H9 (cell line): Measurements from ENCODE around the gene COL19A1. TPM values are rescaled to one million over a fixed set of nuclear protein-coding genes. Genes with fewer than 3 reads are reported as not detected.

Experiments
- DNase-seq: peaks from one replicate; pipeline ENCODE4 v3.0.0-alpha.2; 2017
- H2AFZ ChIP-seq: one replicate; pipeline ENCODE4 v1.6.1; 2013; ENCODE audit warnings: mild to moderate bottlenecking, low read length, control low read depth, moderate library complexity
- H2AK5ac ChIP-seq: 2 replicates; pipeline ENCODE4 v1.6.1; 2013; ENCODE audit warnings: low read length, control low read depth, mixed read lengths; ENCODE audit not compliant: insufficient read length
- H2BK120ac ChIP-seq: one replicate; pipeline ENCODE4 v1.6.1; 2013; ENCODE audit warnings: low read depth, mild to moderate bottlenecking, low read length, control low read depth, inconsistent platforms; ENCODE audit not compliant: poor library complexity, severe bottlenecking
- H2BK12ac ChIP-seq: 2 replicates; pipeline ENCODE4 v1.6.1; 2013; ENCODE audit warnings: low read length, control low read depth, mixed read lengths, low read depth; ENCODE audit not compliant: insufficient read length
- H2BK15ac ChIP-seq: 2 replicates; pipeline ENCODE4 v1.6.1; 2013; ENCODE audit warnings: low read depth, low read length, control low read depth
- H2BK20ac ChIP-seq: one replicate; pipeline ENCODE4 v1.6.1; 2013; ENCODE audit warnings: low read depth, mild to moderate bottlenecking, low read length, control low read depth, inconsistent platforms; ENCODE audit not compliant: poor library complexity, severe bottlenecking
- H2BK5ac ChIP-seq: 2 replicates; pipeline ENCODE4 v1.6.1; 2013; ENCODE audit warnings: low read length, control low read depth, mixed read lengths; ENCODE audit not compliant: insufficient read length
- H3K14ac ChIP-seq: 2 replicates; pipeline ENCODE4 v1.6.1; 2013; ENCODE audit warnings: low read length, control low read depth; ENCODE audit not compliant: insufficient read depth
- H3K18ac ChIP-seq: 2 replicates; pipeline ENCODE4 v1.6.1; 2013; ENCODE audit warnings: low read depth, mild to moderate bottlenecking, mixed read lengths, low read length, control low read depth; ENCODE audit not compliant: insufficient read length
- H3K23ac ChIP-seq: 2 replicates; pipeline ENCODE4 v1.6.1; 2013; ENCODE audit warnings: low read length, control low read depth, mixed read lengths, low read depth; ENCODE audit not compliant: insufficient read length
- H3K23me2 ChIP-seq: 2 replicates; pipeline ENCODE4 v1.6.1; 2013; ENCODE audit warnings: low read depth, mild to moderate bottlenecking, mixed read lengths, low read length, control low read depth; ENCODE audit not compliant: insufficient read length, poor library complexity, severe bottlenecking
- H3K27ac ChIP-seq: 2 replicates; pipeline ENCODE4 v1.5.1; 2013; ENCODE audit warnings: low read length, control low read depth, mixed read lengths, low read depth; ENCODE audit not compliant: insufficient read length
- H3K27me3 ChIP-seq: 2 replicates; pipeline ENCODE4 v1.6.1; 2013; ENCODE audit warnings: low read length, control low read depth, inconsistent platforms; ENCODE audit not compliant: insufficient read depth
- H3K4ac ChIP-seq: 2 replicates; pipeline ENCODE4 v1.6.1; 2013; ENCODE audit warnings: low read depth, mild to moderate bottlenecking, control low read depth, inconsistent platforms, low read length, moderate library complexity
- H3K4me1 ChIP-seq: 2 replicates; pipeline ENCODE4 v1.6.1; 2013; ENCODE audit warnings: low read length, control low read depth, inconsistent platforms; ENCODE audit not compliant: insufficient read depth
- H3K4me2 ChIP-seq: 2 replicates; pipeline ENCODE4 v1.6.1; 2013; ENCODE audit warnings: low read length, control low read depth, mixed read lengths; ENCODE audit not compliant: insufficient read length, insufficient read depth
- H3K56ac ChIP-seq: 2 replicates; pipeline ENCODE4 v1.6.1; 2013; ENCODE audit warnings: low read depth, mild to moderate bottlenecking, mixed read lengths, low read length, control low read depth; ENCODE audit not compliant: insufficient read length
- H3K79me1 ChIP-seq: 2 replicates; pipeline ENCODE4 v1.6.1; 2013; ENCODE audit warnings: low read depth, mild to moderate bottlenecking, moderate library complexity, low read length, control low read depth, inconsistent platforms; ENCODE audit not compliant: insufficient read depth, poor library complexity, severe bottlenecking
- H3K79me2 ChIP-seq: 2 replicates; pipeline ENCODE4 v1.6.1; 2013; ENCODE audit warnings: low read length, control low read depth, inconsistent platforms; ENCODE audit not compliant: insufficient read depth
- H3K9ac ChIP-seq: 2 replicates; pipeline ENCODE4 v1.6.1; 2013; ENCODE audit warnings: low read length, control low read depth, mixed read lengths; ENCODE audit not compliant: insufficient read length; ENCODE audit errors: extremely low read depth
- H3K9me3 ChIP-seq: one replicate; pipeline ENCODE4 v1.6.1; 2013; ENCODE audit warnings: low read depth, low read length, inconsistent platforms; ENCODE audit not compliant: control insufficient read depth
- H3T11ph ChIP-seq: one replicate; pipeline ENCODE4 v1.6.1; 2013; ENCODE audit warnings: mild to moderate bottlenecking, low read length, control low read depth, inconsistent platforms
- H4K20me1 ChIP-seq: one replicate; pipeline ENCODE4 v1.6.1; 2013; ENCODE audit not compliant: control insufficient read depth, insufficient read length, insufficient read depth
- H4K5ac ChIP-seq: 2 replicates; pipeline ENCODE4 v1.6.1; 2013; ENCODE audit warnings: low read depth, mild to moderate bottlenecking, mixed read lengths, low read length, control low read depth; ENCODE audit not compliant: insufficient read length
- H4K8ac ChIP-seq: replicated peaks from 2 replicates; pipeline ENCODE4 v1.6.1; 2013; ENCODE audit warnings: low read length, control low read depth, mixed read lengths, low read depth; ENCODE audit not compliant: insufficient read length
- H4K91ac ChIP-seq: 2 replicates; pipeline ENCODE4 v1.6.1; 2013; ENCODE audit warnings: low read depth, mild to moderate bottlenecking, moderate library complexity, mixed read lengths, low read length, control low read depth; ENCODE audit not compliant: insufficient read length
- H3K27ac Mint-ChIP-seq, 3 experiments: 2 replicates in 2 of 3; 3 replicates in 1 of 3; pipeline ENCODE4 v1.8.0; 2020 to 2021; ENCODE audit warnings: mixed read lengths in 3 of 3, mild to moderate bottlenecking in 1 of 3, moderate library complexity in 1 of 3
- H3K27me3 Mint-ChIP-seq: 2 replicates; pipeline ENCODE4 v1.8.0; 2021; ENCODE audit warnings: low read depth, mild to moderate bottlenecking, moderate library complexity, mixed read lengths
- H3K36me3 Mint-ChIP-seq, 3 experiments: 2 replicates in 2 of 3; 3 replicates in 1 of 3; pipeline ENCODE4 v1.8.0; 2020 to 2021; ENCODE audit warnings: low read depth in 3 of 3, mixed read lengths in 3 of 3; ENCODE audit not compliant: insufficient read depth in 1 of 3
- H3K4me1 Mint-ChIP-seq, 2 experiments: 2 replicates each; pipeline ENCODE4 v1.8.0; 2020; ENCODE audit warnings: mixed read lengths in 2 of 2
- H3K4me3 Mint-ChIP-seq, 2 experiments: 2 replicates in 1 of 2; 3 replicates in 1 of 2; pipeline ENCODE4 v1.8.0; 2020 to 2021; ENCODE audit warnings: mild to moderate bottlenecking in 2 of 2, mixed read lengths in 2 of 2, moderate library complexity in 1 of 2
- H3K9me3 Mint-ChIP-seq, 2 experiments: 2 replicates in 1 of 2; 3 replicates in 1 of 2; pipeline ENCODE4 v1.8.0; 2020; ENCODE audit warnings: mild to moderate bottlenecking in 2 of 2, mixed read lengths in 2 of 2, moderate library complexity in 1 of 2
- WGBS: extraction: QIAGEN DNeasy Blood & Tissue Kit; methylation state at CpG from one replicate; pipeline ENCODE4 v1.1.7; 2013; ENCODE audit warnings: missing lambda C conversion rate, low lambda C conversion rate, mixed read lengths; ENCODE audit not compliant: insufficient read length; ENCODE audit errors: extremely low coverage; 5-methylcytosine and 5-hydroxymethylcytosine counted together
- total RNA-seq: library from RNA; stranded (reverse); gene quantifications from 2 replicates; pipeline ENCODE4 v1.2.1, GENCODE V29; 2021
- TF ChIP-seq, protein P1 (sequence below): fragments of 200-600 bp; sonication (generic); conservative IDR thresholded peaks from 3 replicates; pipeline ENCODE4 v1.8.0; 2021; ENCODE audit warnings: antibody characterized with exemption, mild to moderate bottlenecking

The COL19A1 gene
- total RNA-seq, 1 experiment from 2014 or later: not detected

DNA sequence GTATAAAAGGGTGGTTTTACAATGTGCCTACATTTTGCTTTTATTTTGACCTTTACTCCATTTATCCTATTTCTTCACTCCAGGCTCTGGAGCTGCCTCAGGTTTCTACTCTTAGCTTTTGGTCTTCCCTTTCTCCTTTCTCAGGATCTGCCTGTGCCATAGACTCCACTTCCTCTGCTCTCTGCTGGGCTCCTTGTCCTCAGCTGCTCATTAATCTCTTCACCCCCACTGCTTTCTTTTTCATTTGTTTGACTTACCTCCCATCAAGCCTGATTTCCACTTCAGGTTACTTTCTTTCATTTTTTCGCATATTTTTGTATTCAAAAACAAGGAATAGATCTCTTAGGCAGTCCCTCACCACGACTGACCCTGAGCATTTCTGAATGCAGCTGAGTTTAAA, 106.8 kb downstream of the COL19A1 start:
- no peak overlapping the region for H4K91ac ChIP-seq
- no peaks in the 10 kb centered on the region for H3K23me2 ChIP-seq
- H2BK12ac ChIP-seq: no peak overlapping the region
- H2AK5ac ChIP-seq: no peak overlapping the region
- H3K9me3 ChIP-seq: no peaks in the 10 kb centered on the region
- H3K23ac ChIP-seq: no peak overlapping the region
- H2BK20ac ChIP-seq: no peak overlapping the region
- no peak overlapping the region for H3K27ac ChIP-seq
- TF ChIP-seq, protein P1, sequence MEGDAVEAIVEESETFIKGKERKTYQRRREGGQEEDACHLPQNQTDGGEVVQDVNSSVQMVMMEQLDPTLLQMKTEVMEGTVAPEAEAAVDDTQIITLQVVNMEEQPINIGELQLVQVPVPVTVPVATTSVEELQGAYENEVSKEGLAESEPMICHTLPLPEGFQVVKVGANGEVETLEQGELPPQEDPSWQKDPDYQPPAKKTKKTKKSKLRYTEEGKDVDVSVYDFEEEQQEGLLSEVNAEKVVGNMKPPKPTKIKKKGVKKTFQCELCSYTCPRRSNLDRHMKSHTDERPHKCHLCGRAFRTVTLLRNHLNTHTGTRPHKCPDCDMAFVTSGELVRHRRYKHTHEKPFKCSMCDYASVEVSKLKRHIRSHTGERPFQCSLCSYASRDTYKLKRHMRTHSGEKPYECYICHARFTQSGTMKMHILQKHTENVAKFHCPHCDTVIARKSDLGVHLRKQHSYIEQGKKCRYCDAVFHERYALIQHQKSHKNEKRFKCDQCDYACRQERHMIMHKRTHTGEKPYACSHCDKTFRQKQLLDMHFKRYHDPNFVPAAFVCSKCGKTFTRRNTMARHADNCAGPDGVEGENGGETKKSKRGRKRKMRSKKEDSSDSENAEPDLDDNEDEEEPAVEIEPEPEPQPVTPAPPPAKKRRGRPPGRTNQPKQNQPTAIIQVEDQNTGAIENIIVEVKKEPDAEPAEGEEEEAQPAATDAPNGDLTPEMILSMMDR: no peak
- H3K56ac ChIP-seq: no peak overlapping the region
- H2BK5ac ChIP-seq: no peak overlapping the region
- no peaks in the 10 kb centered on the region; the same call in 1 of the 2 replicates for H3K79me2 ChIP-seq
- H3K9ac ChIP-seq: no peak overlapping the region
- WGBS: no CpG with 5 or more reads among the region's 2 CpGs
- no peak overlapping the region for H2AFZ ChIP-seq
- H4K20me1 ChIP-seq: no peaks in the 10 kb centered on the region
- Mint-ChIP-seq H3K4me3 (0 out of 5 replicates have a peak overlapping the region, but pooled peaks of 1 of the 2 experiments have one; percentile 15), H3K36me3 (no peaks in the 10 kb centered on the region; a peak in 1 of 7 replicates), H3K9me3 (no peaks in the 10 kb centered on the region), H3K27me3 (no peaks in the 10 kb centered on the region), H3K4me1 (peaks cover 7 to 15% of the 10 kb centered on the region in 2 experiments), H3K27ac (peak overlapping the region in 1 of 3 experiments; percentile 75; a peak in 2 of 7 replicates)
- no peak overlapping the region for H2BK120ac ChIP-seq
- H4K5ac ChIP-seq: no peak overlapping the region
- H3K79me1 ChIP-seq: no peaks in the 10 kb centered on the region
- no peak overlapping the region for H3K4ac ChIP-seq
- H3K18ac ChIP-seq: no peak overlapping the region
- H3K27me3 ChIP-seq: no peaks in the 10 kb centered on the region
- H3K4me1 ChIP-seq: peaks cover 3% of the 10 kb centered on the region; the same call in 1 of the 2 replicates
- no peak overlapping the region for H3K14ac ChIP-seq
- H2BK15ac ChIP-seq: no peak overlapping the region
- no peak for DNase-seq
- no peak overlapping the region for H4K8ac ChIP-seq
- H3T11ph ChIP-seq: no peak overlapping the region
- H3K4me2 ChIP-seq: no peak overlapping the region
